K562 (cell line): ENCODE measurements around the gene ELMO3. TPM values are rescaled to one million over a fixed set of nuclear protein-coding genes. Genes with fewer than 3 reads are reported as not detected.

Experiments
- ATF7 ChIP-seq: fragments of 450-650 bp; IDR thresholded peaks from 2 replicates; pipeline ENCODE4 v1.7.1; 2014; ENCODE audit warnings: mild to moderate bottlenecking, moderate library complexity
- FOSL1 ChIP-seq: fragments of 200-800 bp; sonication (Bioruptor generic); conservative IDR thresholded peaks from 2 replicates; pipeline ENCODE4 v1.6.1; 2016; ENCODE audit warnings: missing genetic modification characterization, missing compliant biosample characterization
- HNRNPL ChIP-seq: fragments of 200-400 bp; formaldehyde crosslinking; IDR thresholded peaks from 2 replicates; pipeline ENCODE4 v1.6.1; 2017; ENCODE audit warnings: low read depth, mild to moderate bottlenecking, low read length
- HNRNPLL ChIP-seq: fragments of 200-400 bp; formaldehyde crosslinking; IDR thresholded peaks from 2 replicates; pipeline ENCODE4 v1.6.1; 2017; ENCODE audit warnings: low read length, low read depth, mild to moderate bottlenecking; ENCODE audit not compliant: poor library complexity, severe bottlenecking
- KAT8 ChIP-seq: fragments of 450-650 bp; IDR thresholded peaks from 2 replicates; pipeline ENCODE4 v1.6.1; 2016; ENCODE audit warnings: low read depth, mild to moderate bottlenecking
- SMAD4 ChIP-seq: fragments of 250-450 bp; sonication (Bioruptor Pico); conservative IDR thresholded peaks from 2 replicates; pipeline ENCODE4 v1.8.0; 2021; ENCODE audit warnings: inconsistent platforms, mild to moderate bottlenecking, moderate library complexity
- SMC3 ChIP-seq: conservative IDR thresholded peaks from 2 replicates; pipeline ENCODE4 v1.6.1; 2011; ENCODE audit warnings: low read depth, low read length, improper control_type of control experiment; ENCODE audit not compliant: insufficient read depth
- TOE1 ChIP-seq, 2 experiments: fragments of 450-650 bp in 1 of 2; sonication (generic) in 1 of 2; formaldehyde crosslinking in 1 of 2; IDR thresholded peaks; 2 replicates each; pipeline versions ENCODE4 v1.7.1 to v1.8.0; 2016 to 2022; ENCODE audit warnings: borderline replicate concordance in 2 of 2, mild to moderate bottlenecking in 2 of 2, antibody characterized with exemption in 1 of 2, inconsistent platforms in 1 of 2, low read depth in 1 of 2, missing genetic modification reagents in 1 of 2, moderate library complexity in 1 of 2
- U2AF1 ChIP-seq: fragments of 200-400 bp; formaldehyde crosslinking; optimal IDR thresholded peaks from 2 replicates; pipeline ENCODE3; 2017; ENCODE audit warnings: mild to moderate bottlenecking, low read depth, low read length, moderate library complexity
- polyA plus RNA-seq, 8 experiments: library from polyadenylated mRNA; depleted of rRNA in 4 of 8; stranded (reverse) in 5 of 8; unstranded in 3 of 8; fragments of >200 nt; fragmentation: Nextera tagmentation in 2 of 8; fragmentation: Illumina TruSeq in 1 of 8; extraction: Ambion mirVana in 2 of 8; extraction: Trizol in 1 of 8; gene quantifications; 2 replicates each; pipeline versions ENCODE4 v1.2.1 to v1.2.3, GENCODE V29; 2011 to 2014; ENCODE audit warnings: inconsistent platforms in 1 of 8, missing spikeins in 1 of 8
- total RNA-seq, 7 experiments: library from RNA; depleted of rRNA in 6 of 7; stranded (reverse); fragments of >200 nt in 6 of 7; fragmentation: Illumina TruSeq in 2 of 7; extraction: Trizol in 2 of 7; gene quantifications; 2 replicates each; pipeline versions ENCODE4 v1.2.1 to v1.2.3, GENCODE V29; 2011 to 2021; ENCODE audit warnings: low replicate concordance in 1 of 7
- TF ChIP-seq, protein P1 (sequence below): sonication (generic); formaldehyde crosslinking; IDR thresholded peaks from 2 replicates; pipeline ENCODE4 v1.8.1; 2023; ENCODE audit warnings: mild to moderate bottlenecking, missing genetic modification reagents
- TF ChIP-seq, protein P2 (sequence below): fragments of 250-450 bp; sonication (Bioruptor Pico); IDR thresholded peaks from 2 replicates; pipeline ENCODE4 v1.6.1; 2021; ENCODE audit warnings: mild to moderate bottlenecking
- TF ChIP-seq, protein P3 (sequence below): fragments of 150-350 bp; conservative IDR thresholded peaks from 2 replicates; pipeline ENCODE4 v1.6.1; 2014; ENCODE audit warnings: low read length
- TF ChIP-seq, protein P4 (sequence below): fragments of 450-650 bp; formaldehyde crosslinking; IDR thresholded peaks from 2 replicates; pipeline ENCODE4 v1.4.0; 2022; ENCODE audit warnings: mild to moderate bottlenecking, moderate library complexity
- TF ChIP-seq, protein P5 (sequence below): fragments of 200-800 bp; sonication (Bioruptor generic); IDR thresholded peaks from 2 replicates; pipeline ENCODE4 v1.6.1; 2017; ENCODE audit warnings: missing genetic modification characterization, missing compliant biosample characterization
- TF ChIP-seq, protein P6 (sequence below): fragments of 250-450 bp; sonication (Bioruptor Pico); IDR thresholded peaks from 2 replicates; pipeline ENCODE4 v1.8.0; 2021; ENCODE audit warnings: moderate library complexity, mild to moderate bottlenecking, inconsistent platforms

The ELMO3 gene
- total and polyA plus RNA-seq, 9 of the 15 experiments (the other 6 are each of a cell fraction or from before 2014, with no cell fraction given) = 0.04 to 5.1 (median 1.5) TPM

DNA sequence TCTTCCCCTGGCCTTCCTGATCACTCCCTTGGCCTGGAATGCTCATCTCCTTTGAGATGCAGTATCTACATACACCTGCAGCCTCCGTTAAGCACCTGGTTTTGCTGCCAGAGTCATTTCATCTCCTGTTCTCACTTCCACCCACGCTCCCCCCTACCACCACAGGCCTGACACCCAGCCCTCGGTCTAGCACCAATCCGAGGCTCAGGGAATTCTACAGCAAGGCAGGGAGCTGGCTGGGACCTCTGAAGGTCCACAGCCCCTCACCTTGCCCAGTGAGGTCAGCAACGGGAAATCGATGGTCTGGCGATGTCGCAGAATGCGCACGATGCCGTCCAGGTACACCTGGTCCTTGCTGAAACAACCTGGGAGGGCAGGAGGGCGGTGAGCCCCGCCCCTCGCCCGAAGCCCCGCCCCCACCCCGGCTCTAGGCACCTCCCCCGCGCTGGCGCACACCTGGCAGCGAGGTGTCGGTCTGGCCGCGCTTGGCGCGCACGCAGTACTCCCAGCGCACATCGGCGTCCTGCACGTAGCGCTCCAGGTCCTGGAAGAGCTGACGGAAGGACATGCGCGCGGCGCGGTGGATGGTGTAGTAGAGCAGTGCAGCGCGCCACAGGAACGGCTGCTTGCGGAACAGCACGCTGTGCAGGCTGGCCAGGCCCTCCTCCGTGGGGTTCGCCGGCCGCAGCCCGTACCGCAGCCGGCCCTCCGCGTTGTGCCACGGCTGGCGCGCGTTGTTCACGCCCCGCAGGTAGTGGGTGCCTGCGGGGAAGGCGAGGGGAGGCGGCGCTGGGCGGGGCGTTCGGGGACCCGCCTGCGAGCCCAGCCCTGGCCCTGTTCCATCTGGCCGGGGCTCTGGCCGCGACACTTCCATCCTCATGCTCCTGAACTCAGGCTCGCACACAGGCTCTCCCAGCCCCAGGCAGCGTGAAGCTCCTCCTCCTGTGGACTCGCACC, 20.9 kb upstream of the ELMO3 start (continued):
- TF ChIP-seq, protein P1, sequence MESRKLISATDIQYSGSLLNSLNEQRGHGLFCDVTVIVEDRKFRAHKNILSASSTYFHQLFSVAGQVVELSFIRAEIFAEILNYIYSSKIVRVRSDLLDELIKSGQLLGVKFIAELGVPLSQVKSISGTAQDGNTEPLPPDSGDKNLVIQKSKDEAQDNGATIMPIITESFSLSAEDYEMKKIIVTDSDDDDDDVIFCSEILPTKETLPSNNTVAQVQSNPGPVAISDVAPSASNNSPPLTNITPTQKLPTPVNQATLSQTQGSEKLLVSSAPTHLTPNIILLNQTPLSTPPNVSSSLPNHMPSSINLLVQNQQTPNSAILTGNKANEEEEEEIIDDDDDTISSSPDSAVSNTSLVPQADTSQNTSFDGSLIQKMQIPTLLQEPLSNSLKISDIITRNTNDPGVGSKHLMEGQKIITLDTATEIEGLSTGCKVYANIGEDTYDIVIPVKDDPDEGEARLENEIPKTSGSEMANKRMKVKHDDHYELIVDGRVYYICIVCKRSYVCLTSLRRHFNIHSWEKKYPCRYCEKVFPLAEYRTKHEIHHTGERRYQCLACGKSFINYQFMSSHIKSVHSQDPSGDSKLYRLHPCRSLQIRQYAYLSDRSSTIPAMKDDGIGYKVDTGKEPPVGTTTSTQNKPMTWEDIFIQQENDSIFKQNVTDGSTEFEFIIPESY (CRISPR knock-in tag) = peak; percentile 88
- TF ChIP-seq, protein P2, sequence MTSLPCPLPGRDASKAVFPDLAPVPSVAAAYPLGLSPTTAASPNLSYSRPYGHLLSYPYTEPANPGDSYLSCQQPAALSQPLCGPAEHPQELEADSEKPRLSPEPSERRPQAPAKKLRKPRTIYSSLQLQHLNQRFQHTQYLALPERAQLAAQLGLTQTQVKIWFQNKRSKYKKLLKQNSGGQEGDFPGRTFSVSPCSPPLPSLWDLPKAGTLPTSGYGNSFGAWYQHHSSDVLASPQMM (CRISPR knock-in tag) = no peak
- TF ChIP-seq, protein P3, sequence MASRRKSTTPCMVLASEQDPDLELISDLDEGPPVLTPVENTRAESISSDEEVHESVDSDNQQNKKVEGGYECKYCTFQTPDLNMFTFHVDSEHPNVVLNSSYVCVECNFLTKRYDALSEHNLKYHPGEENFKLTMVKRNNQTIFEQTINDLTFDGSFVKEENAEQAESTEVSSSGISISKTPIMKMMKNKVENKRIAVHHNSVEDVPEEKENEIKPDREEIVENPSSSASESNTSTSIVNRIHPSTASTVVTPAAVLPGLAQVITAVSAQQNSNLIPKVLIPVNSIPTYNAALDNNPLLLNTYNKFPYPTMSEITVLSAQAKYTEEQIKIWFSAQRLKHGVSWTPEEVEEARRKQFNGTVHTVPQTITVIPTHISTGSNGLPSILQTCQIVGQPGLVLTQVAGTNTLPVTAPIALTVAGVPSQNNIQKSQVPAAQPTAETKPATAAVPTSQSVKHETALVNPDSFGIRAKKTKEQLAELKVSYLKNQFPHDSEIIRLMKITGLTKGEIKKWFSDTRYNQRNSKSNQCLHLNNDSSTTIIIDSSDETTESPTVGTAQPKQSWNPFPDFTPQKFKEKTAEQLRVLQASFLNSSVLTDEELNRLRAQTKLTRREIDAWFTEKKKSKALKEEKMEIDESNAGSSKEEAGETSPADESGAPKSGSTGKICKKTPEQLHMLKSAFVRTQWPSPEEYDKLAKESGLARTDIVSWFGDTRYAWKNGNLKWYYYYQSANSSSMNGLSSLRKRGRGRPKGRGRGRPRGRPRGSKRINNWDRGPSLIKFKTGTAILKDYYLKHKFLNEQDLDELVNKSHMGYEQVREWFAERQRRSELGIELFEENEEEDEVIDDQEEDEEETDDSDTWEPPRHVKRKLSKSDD = no peak
- peak; percentile 61 for TF ChIP-seq HNRNPLL
- no peak for TF ChIP-seq U2AF1
- no peak for TF ChIP-seq ATF7
- TF ChIP-seq SMC3 = no peak
- TF ChIP-seq, protein P4, sequence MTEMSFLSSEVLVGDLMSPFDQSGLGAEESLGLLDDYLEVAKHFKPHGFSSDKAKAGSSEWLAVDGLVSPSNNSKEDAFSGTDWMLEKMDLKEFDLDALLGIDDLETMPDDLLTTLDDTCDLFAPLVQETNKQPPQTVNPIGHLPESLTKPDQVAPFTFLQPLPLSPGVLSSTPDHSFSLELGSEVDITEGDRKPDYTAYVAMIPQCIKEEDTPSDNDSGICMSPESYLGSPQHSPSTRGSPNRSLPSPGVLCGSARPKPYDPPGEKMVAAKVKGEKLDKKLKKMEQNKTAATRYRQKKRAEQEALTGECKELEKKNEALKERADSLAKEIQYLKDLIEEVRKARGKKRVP (CRISPR knock-in tag) = no peak
- no peak for TF ChIP-seq SMAD4 (CRISPR knock-in tag)
- no peak for TF ChIP-seq TOE1 (IDR thresholded peaks at IDR 0.05; ENCODE audit: borderline replicate concordance)
- TF ChIP-seq TOE1 (CRISPR knock-in tag; IDR thresholded peaks at IDR 0.05; ENCODE audit: borderline replicate concordance, low read depth) = no peak
- no peak for TF ChIP-seq KAT8
- TF ChIP-seq, protein P5, sequence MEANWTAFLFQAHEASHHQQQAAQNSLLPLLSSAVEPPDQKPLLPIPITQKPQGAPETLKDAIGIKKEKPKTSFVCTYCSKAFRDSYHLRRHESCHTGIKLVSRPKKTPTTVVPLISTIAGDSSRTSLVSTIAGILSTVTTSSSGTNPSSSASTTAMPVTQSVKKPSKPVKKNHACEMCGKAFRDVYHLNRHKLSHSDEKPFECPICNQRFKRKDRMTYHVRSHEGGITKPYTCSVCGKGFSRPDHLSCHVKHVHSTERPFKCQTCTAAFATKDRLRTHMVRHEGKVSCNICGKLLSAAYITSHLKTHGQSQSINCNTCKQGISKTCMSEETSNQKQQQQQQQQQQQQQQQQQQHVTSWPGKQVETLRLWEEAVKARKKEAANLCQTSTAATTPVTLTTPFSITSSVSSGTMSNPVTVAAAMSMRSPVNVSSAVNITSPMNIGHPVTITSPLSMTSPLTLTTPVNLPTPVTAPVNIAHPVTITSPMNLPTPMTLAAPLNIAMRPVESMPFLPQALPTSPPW = peak; percentile 13; the same call in 1 of the 2 replicates
- TF ChIP-seq, protein P6, sequence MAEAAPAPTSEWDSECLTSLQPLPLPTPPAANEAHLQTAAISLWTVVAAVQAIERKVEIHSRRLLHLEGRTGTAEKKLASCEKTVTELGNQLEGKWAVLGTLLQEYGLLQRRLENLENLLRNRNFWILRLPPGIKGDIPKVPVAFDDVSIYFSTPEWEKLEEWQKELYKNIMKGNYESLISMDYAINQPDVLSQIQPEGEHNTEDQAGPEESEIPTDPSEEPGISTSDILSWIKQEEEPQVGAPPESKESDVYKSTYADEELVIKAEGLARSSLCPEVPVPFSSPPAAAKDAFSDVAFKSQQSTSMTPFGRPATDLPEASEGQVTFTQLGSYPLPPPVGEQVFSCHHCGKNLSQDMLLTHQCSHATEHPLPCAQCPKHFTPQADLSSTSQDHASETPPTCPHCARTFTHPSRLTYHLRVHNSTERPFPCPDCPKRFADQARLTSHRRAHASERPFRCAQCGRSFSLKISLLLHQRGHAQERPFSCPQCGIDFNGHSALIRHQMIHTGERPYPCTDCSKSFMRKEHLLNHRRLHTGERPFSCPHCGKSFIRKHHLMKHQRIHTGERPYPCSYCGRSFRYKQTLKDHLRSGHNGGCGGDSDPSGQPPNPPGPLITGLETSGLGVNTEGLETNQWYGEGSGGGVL (CRISPR knock-in tag) = no peak
- no peak for TF ChIP-seq FOSL1 (tag)
- peak; percentile 16; the same call in 1 of the 2 replicates for TF ChIP-seq HNRNPL
